ENCODE data around the gene NAPB.

DNA sequence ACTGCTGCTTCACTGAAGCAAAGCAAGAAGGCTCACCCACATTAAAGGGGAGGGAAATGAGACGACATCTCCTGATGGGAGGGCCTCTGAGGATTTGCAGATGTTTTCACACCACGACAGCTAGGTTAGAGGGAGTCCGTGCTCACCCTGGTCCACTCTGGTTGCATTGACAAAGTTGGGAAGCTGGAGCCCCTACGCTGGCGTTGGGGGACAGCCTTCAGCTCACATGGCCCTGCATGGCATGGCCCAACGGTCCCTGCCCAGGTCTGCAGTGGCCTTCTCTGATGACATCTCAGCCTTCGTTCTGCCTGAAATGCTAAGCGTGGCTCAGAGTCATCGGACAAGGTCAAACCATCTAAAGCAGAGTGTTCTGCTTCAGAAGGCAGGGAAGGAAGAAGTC is 3.8 kb upstream of the NAPB start:
- TF ChIP-seq CTCF (IDR thresholded peaks at IDR 0.05; ENCODE audit: low read length) (no peak), EZH2phosphoT487 (IDR thresholded peaks at IDR 0.05; ENCODE audit: low read length) (no peak), EZH2 (optimal IDR thresholded peaks at IDR 0.05; ENCODE audit: low read depth, low read length) (no peak)

Data from MM.1S (cell line).